GM13976 (cell line): ENCODE results near the gene ADAMTSL5.

ENCODE experiments used
- DNase-seq: peaks from one replicate; pipeline ENCODE4 v3.0.0; 2012; ENCODE audit warnings: low spot score
- CTCF ChIP-seq: IDR thresholded peaks from 2 replicates; pipeline ENCODE4 v1.5.1; 2012; ENCODE audit warnings: borderline replicate concordance, mild to moderate bottlenecking; ENCODE audit not compliant: insufficient read depth; ENCODE audit errors: extremely low read depth, missing control alignments, control extremely low read depth
- in situ Hi-C: fragments of 300-500 bp; cut with MboI; formaldehyde crosslinking; loops from one replicate; pipeline ENCODE4 v1.12.0; 2022; ENCODE audit warnings: low sequenced_read_pairs, mixed read lengths, inconsistent platforms; ENCODE audit not compliant: unreplicated experiment

Gene ADAMTSL5

GRCh38 chr19:1475751-1476437, 36.9 kb downstream of the ADAMTSL5 start:
- DNase-seq: no peak
- in situ Hi-C loops: no loop called here
- TF ChIP-seq CTCF: no peak

GRCh38 chr19:1474765-1475351, 38.0 kb downstream of the ADAMTSL5 start:
- in situ Hi-C loops: no loop called here
- TF ChIP-seq CTCF: no peak
- DNase-seq: no peak

GRCh38 chr19:1474011-1474764, 38.6 kb downstream of the ADAMTSL5 start:
- TF ChIP-seq CTCF: no peak

GRCh38 chr19:1473085-1473851, 39.6 kb downstream of the ADAMTSL5 start:
- DNase-seq: no peak
- no peak for TF ChIP-seq CTCF
- in situ Hi-C loops: no loop called here

More at GRCh38 chr19:1474011-1474764, 38.6 kb downstream of the ADAMTSL5 start:
- DNase-seq: no peak
- in situ Hi-C loops: no loop called here

- TF ChIP-seq CTCF: no peak
- in situ Hi-C loops: no loop called here
These were observed 40.4 kb downstream of the ADAMTSL5 start for GRCh38 chr19:1472231-1473084.

More at GRCh38 chr19:1472231-1473084, 40.4 kb downstream of the ADAMTSL5 start:
- DNase-seq: no peak
